H9 (cell line): Measurements from ENCODE around the gene OR10W1. TPM values are rescaled to one million over a fixed set of nuclear protein-coding genes. Genes with fewer than 3 reads are reported as not detected.

ENCODE experiments used
- DNase-seq: peaks from one replicate; pipeline ENCODE4 v3.0.0-alpha.2; 2017
- H2AFZ ChIP-seq: one replicate; pipeline ENCODE4 v1.6.1; 2013; ENCODE audit warnings: mild to moderate bottlenecking, low read length, control low read depth, moderate library complexity
- H2AK5ac ChIP-seq: 2 replicates; pipeline ENCODE4 v1.6.1; 2013; ENCODE audit warnings: low read length, control low read depth, mixed read lengths; ENCODE audit not compliant: insufficient read length
- H2BK120ac ChIP-seq: one replicate; pipeline ENCODE4 v1.6.1; 2013; ENCODE audit warnings: low read depth, mild to moderate bottlenecking, low read length, control low read depth, inconsistent platforms; ENCODE audit not compliant: poor library complexity, severe bottlenecking
- H2BK12ac ChIP-seq: 2 replicates; pipeline ENCODE4 v1.6.1; 2013; ENCODE audit warnings: low read length, control low read depth, mixed read lengths, low read depth; ENCODE audit not compliant: insufficient read length
- H2BK15ac ChIP-seq: 2 replicates; pipeline ENCODE4 v1.6.1; 2013; ENCODE audit warnings: low read depth, low read length, control low read depth
- H2BK20ac ChIP-seq: one replicate; pipeline ENCODE4 v1.6.1; 2013; ENCODE audit warnings: low read depth, mild to moderate bottlenecking, low read length, control low read depth, inconsistent platforms; ENCODE audit not compliant: poor library complexity, severe bottlenecking
- H2BK5ac ChIP-seq: 2 replicates; pipeline ENCODE4 v1.6.1; 2013; ENCODE audit warnings: low read length, control low read depth, mixed read lengths; ENCODE audit not compliant: insufficient read length
- H3K14ac ChIP-seq: 2 replicates; pipeline ENCODE4 v1.6.1; 2013; ENCODE audit warnings: low read length, control low read depth; ENCODE audit not compliant: insufficient read depth
- H3K18ac ChIP-seq: 2 replicates; pipeline ENCODE4 v1.6.1; 2013; ENCODE audit warnings: low read depth, mild to moderate bottlenecking, mixed read lengths, low read length, control low read depth; ENCODE audit not compliant: insufficient read length
- H3K23ac ChIP-seq: 2 replicates; pipeline ENCODE4 v1.6.1; 2013; ENCODE audit warnings: low read length, control low read depth, mixed read lengths, low read depth; ENCODE audit not compliant: insufficient read length
- H3K23me2 ChIP-seq: 2 replicates; pipeline ENCODE4 v1.6.1; 2013; ENCODE audit warnings: low read depth, mild to moderate bottlenecking, mixed read lengths, low read length, control low read depth; ENCODE audit not compliant: insufficient read length, poor library complexity, severe bottlenecking
- H3K27ac ChIP-seq: 2 replicates; pipeline ENCODE4 v1.5.1; 2013; ENCODE audit warnings: low read length, control low read depth, mixed read lengths, low read depth; ENCODE audit not compliant: insufficient read length
- H3K27me3 ChIP-seq: 2 replicates; pipeline ENCODE4 v1.6.1; 2013; ENCODE audit warnings: low read length, control low read depth, inconsistent platforms; ENCODE audit not compliant: insufficient read depth
- H3K4ac ChIP-seq: 2 replicates; pipeline ENCODE4 v1.6.1; 2013; ENCODE audit warnings: low read depth, mild to moderate bottlenecking, control low read depth, inconsistent platforms, low read length, moderate library complexity
- H3K4me1 ChIP-seq: 2 replicates; pipeline ENCODE4 v1.6.1; 2013; ENCODE audit warnings: low read length, control low read depth, inconsistent platforms; ENCODE audit not compliant: insufficient read depth
- H3K4me2 ChIP-seq: 2 replicates; pipeline ENCODE4 v1.6.1; 2013; ENCODE audit warnings: low read length, control low read depth, mixed read lengths; ENCODE audit not compliant: insufficient read length, insufficient read depth
- H3K56ac ChIP-seq: 2 replicates; pipeline ENCODE4 v1.6.1; 2013; ENCODE audit warnings: low read depth, mild to moderate bottlenecking, mixed read lengths, low read length, control low read depth; ENCODE audit not compliant: insufficient read length
- H3K79me1 ChIP-seq: 2 replicates; pipeline ENCODE4 v1.6.1; 2013; ENCODE audit warnings: low read depth, mild to moderate bottlenecking, moderate library complexity, low read length, control low read depth, inconsistent platforms; ENCODE audit not compliant: insufficient read depth, poor library complexity, severe bottlenecking
- H3K79me2 ChIP-seq: 2 replicates; pipeline ENCODE4 v1.6.1; 2013; ENCODE audit warnings: low read length, control low read depth, inconsistent platforms; ENCODE audit not compliant: insufficient read depth
- H3K9ac ChIP-seq: 2 replicates; pipeline ENCODE4 v1.6.1; 2013; ENCODE audit warnings: low read length, control low read depth, mixed read lengths; ENCODE audit not compliant: insufficient read length; ENCODE audit errors: extremely low read depth
- H3K9me3 ChIP-seq: one replicate; pipeline ENCODE4 v1.6.1; 2013; ENCODE audit warnings: low read depth, low read length, inconsistent platforms; ENCODE audit not compliant: control insufficient read depth
- H3T11ph ChIP-seq: one replicate; pipeline ENCODE4 v1.6.1; 2013; ENCODE audit warnings: mild to moderate bottlenecking, low read length, control low read depth, inconsistent platforms
- H4K20me1 ChIP-seq: one replicate; pipeline ENCODE4 v1.6.1; 2013; ENCODE audit not compliant: control insufficient read depth, insufficient read length, insufficient read depth
- H4K5ac ChIP-seq: 2 replicates; pipeline ENCODE4 v1.6.1; 2013; ENCODE audit warnings: low read depth, mild to moderate bottlenecking, mixed read lengths, low read length, control low read depth; ENCODE audit not compliant: insufficient read length
- H4K8ac ChIP-seq: replicated peaks from 2 replicates; pipeline ENCODE4 v1.6.1; 2013; ENCODE audit warnings: low read length, control low read depth, mixed read lengths, low read depth; ENCODE audit not compliant: insufficient read length
- H4K91ac ChIP-seq: 2 replicates; pipeline ENCODE4 v1.6.1; 2013; ENCODE audit warnings: low read depth, mild to moderate bottlenecking, moderate library complexity, mixed read lengths, low read length, control low read depth; ENCODE audit not compliant: insufficient read length
- H3K27ac Mint-ChIP-seq, 3 experiments: 2 replicates in 2 of 3; 3 replicates in 1 of 3; pipeline ENCODE4 v1.8.0; 2020 to 2021; ENCODE audit warnings: mixed read lengths in 3 of 3, mild to moderate bottlenecking in 1 of 3, moderate library complexity in 1 of 3
- H3K27me3 Mint-ChIP-seq: 2 replicates; pipeline ENCODE4 v1.8.0; 2021; ENCODE audit warnings: low read depth, mild to moderate bottlenecking, moderate library complexity, mixed read lengths
- H3K36me3 Mint-ChIP-seq, 3 experiments: 2 replicates in 2 of 3; 3 replicates in 1 of 3; pipeline ENCODE4 v1.8.0; 2020 to 2021; ENCODE audit warnings: low read depth in 3 of 3, mixed read lengths in 3 of 3; ENCODE audit not compliant: insufficient read depth in 1 of 3
- H3K4me1 Mint-ChIP-seq, 2 experiments: 2 replicates each; pipeline ENCODE4 v1.8.0; 2020; ENCODE audit warnings: mixed read lengths in 2 of 2
- H3K4me3 Mint-ChIP-seq, 2 experiments: 2 replicates in 1 of 2; 3 replicates in 1 of 2; pipeline ENCODE4 v1.8.0; 2020 to 2021; ENCODE audit warnings: mild to moderate bottlenecking in 2 of 2, mixed read lengths in 2 of 2, moderate library complexity in 1 of 2
- H3K9me3 Mint-ChIP-seq, 2 experiments: 2 replicates in 1 of 2; 3 replicates in 1 of 2; pipeline ENCODE4 v1.8.0; 2020; ENCODE audit warnings: mild to moderate bottlenecking in 2 of 2, mixed read lengths in 2 of 2, moderate library complexity in 1 of 2
- WGBS: extraction: QIAGEN DNeasy Blood & Tissue Kit; methylation state at CpG from one replicate; pipeline ENCODE4 v1.1.7; 2013; ENCODE audit warnings: missing lambda C conversion rate, low lambda C conversion rate, mixed read lengths; ENCODE audit not compliant: insufficient read length; ENCODE audit errors: extremely low coverage; 5-methylcytosine and 5-hydroxymethylcytosine counted together
- total RNA-seq: library from RNA; stranded (reverse); gene quantifications from 2 replicates; pipeline ENCODE4 v1.2.1, GENCODE V29; 2021
- TF ChIP-seq, protein P1 (sequence below): fragments of 200-600 bp; sonication (generic); conservative IDR thresholded peaks from 3 replicates; pipeline ENCODE4 v1.8.0; 2021; ENCODE audit warnings: antibody characterized with exemption, mild to moderate bottlenecking

The OR10W1 gene
- total RNA-seq, 1 experiment from 2014 or later: not detected

DNA sequence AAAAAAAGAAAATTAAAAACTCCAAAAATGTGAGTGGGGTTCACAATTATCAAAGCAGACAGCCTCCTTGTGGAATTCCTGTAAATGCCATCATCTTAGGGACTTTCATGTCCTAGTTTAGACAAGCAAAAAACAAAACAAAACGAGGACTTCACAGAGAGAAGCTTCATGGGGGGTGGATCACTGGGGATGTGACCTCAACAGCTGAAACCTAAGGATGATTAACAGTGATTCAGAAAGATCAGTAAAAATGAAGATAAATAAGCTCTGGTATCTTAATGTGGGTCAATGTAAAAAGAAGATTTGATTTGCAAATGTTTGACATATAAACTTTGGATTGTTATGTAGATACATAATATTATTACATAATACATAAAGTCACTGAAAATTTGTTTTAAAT, 8.1 kb upstream of the OR10W1 start:
- Mint-ChIP-seq H3K9me3 (peaks cover 6% of the 10 kb centered on the region in 2 experiments), H3K4me3 (no peak overlapping the region), H3K27ac (no peak overlapping the region), H3K27me3 (peaks cover 2% of the 10 kb centered on the region), H3K4me1 (no peaks in the 10 kb centered on the region), H3K36me3 (peaks cover 0 to 10% (median 0%) of the 10 kb centered on the region in 3 experiments; a peak in 2 of 7 replicates)
- Histone ChIP-seq H3T11ph (no peak overlapping the region), H3K23me2 (no peaks in the 10 kb centered on the region), H3K27me3 (no peaks in the 10 kb centered on the region), H2BK120ac (no peak overlapping the region), H3K18ac (no peak overlapping the region), H2BK12ac (no peak overlapping the region), H3K23ac (no peak overlapping the region), H2BK5ac (no peak overlapping the region), H3K56ac (no peak overlapping the region), H2AFZ (no peak overlapping the region), H2BK15ac (no peak overlapping the region), H2BK20ac (no peak overlapping the region), H3K9ac (no peak overlapping the region), H3K4me1 (no peaks in the 10 kb centered on the region), H3K14ac (no peak overlapping the region), H3K79me2 (no peaks in the 10 kb centered on the region), H4K91ac (no peak overlapping the region), H2AK5ac (no peak overlapping the region), H3K9me3 (no peaks in the 10 kb centered on the region), H4K20me1 (no peaks in the 10 kb centered on the region), H4K5ac (no peak overlapping the region), H3K27ac (no peak overlapping the region), H4K8ac (no peak overlapping the region), H3K79me1 (no peaks in the 10 kb centered on the region), H3K4ac (no peak overlapping the region), H3K4me2 (no peak overlapping the region)
- no CpG with 5 or more reads among the region's 1 CpG for WGBS
- TF ChIP-seq, protein P1, sequence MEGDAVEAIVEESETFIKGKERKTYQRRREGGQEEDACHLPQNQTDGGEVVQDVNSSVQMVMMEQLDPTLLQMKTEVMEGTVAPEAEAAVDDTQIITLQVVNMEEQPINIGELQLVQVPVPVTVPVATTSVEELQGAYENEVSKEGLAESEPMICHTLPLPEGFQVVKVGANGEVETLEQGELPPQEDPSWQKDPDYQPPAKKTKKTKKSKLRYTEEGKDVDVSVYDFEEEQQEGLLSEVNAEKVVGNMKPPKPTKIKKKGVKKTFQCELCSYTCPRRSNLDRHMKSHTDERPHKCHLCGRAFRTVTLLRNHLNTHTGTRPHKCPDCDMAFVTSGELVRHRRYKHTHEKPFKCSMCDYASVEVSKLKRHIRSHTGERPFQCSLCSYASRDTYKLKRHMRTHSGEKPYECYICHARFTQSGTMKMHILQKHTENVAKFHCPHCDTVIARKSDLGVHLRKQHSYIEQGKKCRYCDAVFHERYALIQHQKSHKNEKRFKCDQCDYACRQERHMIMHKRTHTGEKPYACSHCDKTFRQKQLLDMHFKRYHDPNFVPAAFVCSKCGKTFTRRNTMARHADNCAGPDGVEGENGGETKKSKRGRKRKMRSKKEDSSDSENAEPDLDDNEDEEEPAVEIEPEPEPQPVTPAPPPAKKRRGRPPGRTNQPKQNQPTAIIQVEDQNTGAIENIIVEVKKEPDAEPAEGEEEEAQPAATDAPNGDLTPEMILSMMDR: no peak
- no peak for DNase-seq
